GM12891 (cell line): Measurements from ENCODE around the gene TMEM39A.

Source experiments
- POLR2A ChIP-seq: IDR thresholded peaks from 2 replicates; pipeline ENCODE4 v1.6.1; 2011; ENCODE audit warnings: low read depth, low read length, control low read depth
- POLR2AphosphoS5 ChIP-seq: IDR thresholded peaks from 2 replicates; pipeline ENCODE4 v1.6.1; 2011; ENCODE audit warnings: low read depth, low read length, control low read depth

GRCh38 chr3:119470866-119471265, 7.5 kb upstream of the TMEM39A start:
- TF ChIP-seq POLR2A (no peak), POLR2AphosphoS5 (no peak)
